ENCODE measurements around the gene VSIG2. TPM values are rescaled to one million over a fixed set of nuclear protein-coding genes. Genes with fewer than 3 reads are reported as not detected.

The VSIG2 gene
- total and polyA plus RNA-seq, 2 experiments from 2014 or later: 22.9 to 34.3 TPM

DNA sequence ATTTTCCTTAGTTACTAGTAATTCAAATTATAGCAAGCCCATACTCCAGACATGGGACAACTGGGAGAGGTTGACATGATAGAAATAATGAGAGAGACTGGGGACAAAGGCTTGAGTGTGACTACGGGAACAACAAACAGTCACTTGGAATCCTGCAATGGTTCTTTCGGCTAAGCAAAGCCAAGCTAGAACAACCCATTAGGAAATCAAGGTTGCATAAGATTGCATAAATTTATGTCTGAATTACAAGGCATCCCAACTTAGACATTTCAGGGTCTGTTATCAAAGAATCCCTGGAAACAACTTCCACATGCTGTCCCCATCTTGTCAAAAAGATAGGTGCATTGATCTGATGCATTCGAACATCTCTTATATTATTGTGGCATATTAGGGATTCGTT lies 22.5 kb downstream of the VSIG2 start:
- peaks cover 5% of the 10 kb centered on the region for H3K4me1 ChIP-seq (ENCODE audit: insufficient read depth)
- H3K9me3 ChIP-seq (ENCODE audit: low read depth): no peaks in the 10 kb centered on the region
- no peaks in the 10 kb centered on the region for H3K9me2 ChIP-seq (replicated peaks; ENCODE audit: insufficient read depth)
- 90% methylated on average over 4 of the region's 4 CpGs for WGBS (ENCODE audit: low lambda C conversion rate, missing lambda C conversion rate)
- no peaks in the 10 kb centered on the region for H4K20me1 ChIP-seq (ENCODE audit: insufficient read depth, poor library complexity, severe bottlenecking)
- TF ChIP-seq EZH2phosphoT487 (IDR thresholded peaks at IDR 0.05; ENCODE audit: low read depth, severe bottlenecking, unreplicated experiment): no peak
- no peak for DNase-seq (ENCODE audit: low spot score)
- H3K4me3 ChIP-seq: no peak overlapping the region
- H3K4me2 ChIP-seq: no peak overlapping the region
- H3K79me2 ChIP-seq: no peaks in the 10 kb centered on the region
- H3K36me3 ChIP-seq (replicated peaks; ENCODE audit: insufficient read depth, low read depth): no peaks in the 10 kb centered on the region
- H3K27me3 ChIP-seq: peaks cover 6% of the 10 kb centered on the region
- H2AFZ ChIP-seq: no peak overlapping the region
- H3K27ac ChIP-seq: no peak overlapping the region

DNA sequence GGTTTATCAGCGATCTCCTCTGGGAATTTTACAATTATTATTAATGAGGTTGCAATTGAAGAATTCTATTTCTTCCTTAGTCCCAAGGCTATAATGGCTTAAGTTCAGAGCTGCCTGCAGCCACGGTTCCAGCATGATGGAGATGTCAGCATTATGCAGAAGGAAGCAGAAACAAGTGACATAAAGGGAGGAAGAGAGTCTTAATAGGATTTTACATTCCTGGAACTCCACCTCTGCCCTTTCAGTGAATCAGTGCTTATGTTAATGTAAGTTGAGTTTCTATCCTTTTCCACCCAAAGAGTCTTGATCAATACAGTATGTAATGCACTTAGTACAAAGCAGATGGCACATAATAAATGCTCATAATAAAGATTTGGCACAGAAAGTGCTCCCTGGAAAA lies 23.9 kb downstream of the VSIG2 start:
- H2AFZ ChIP-seq: no peak overlapping the region
- H3K36me3 ChIP-seq (replicated peaks; ENCODE audit: insufficient read depth, low read depth): no peaks in the 10 kb centered on the region
- no peaks in the 10 kb centered on the region for H3K9me2 ChIP-seq (replicated peaks; ENCODE audit: insufficient read depth)
- H3K27ac ChIP-seq: no peak overlapping the region
- 82% methylated on average over 2 of the region's 2 CpGs for WGBS (ENCODE audit: low lambda C conversion rate, missing lambda C conversion rate)
- peaks cover 19% of the 10 kb centered on the region for H3K27me3 ChIP-seq
- no peak overlapping the region for H3K4me2 ChIP-seq
- H3K4me3 ChIP-seq: no peak overlapping the region
- no peaks in the 10 kb centered on the region for H4K20me1 ChIP-seq (ENCODE audit: insufficient read depth, poor library complexity, severe bottlenecking)
- TF ChIP-seq EZH2phosphoT487 (IDR thresholded peaks at IDR 0.05; ENCODE audit: low read depth, severe bottlenecking, unreplicated experiment): no peak
- no peak for TF ChIP-seq EZH2 (IDR thresholded peaks at IDR 0.05; ENCODE audit: borderline replicate concordance)
- TF ChIP-seq, protein P1, sequence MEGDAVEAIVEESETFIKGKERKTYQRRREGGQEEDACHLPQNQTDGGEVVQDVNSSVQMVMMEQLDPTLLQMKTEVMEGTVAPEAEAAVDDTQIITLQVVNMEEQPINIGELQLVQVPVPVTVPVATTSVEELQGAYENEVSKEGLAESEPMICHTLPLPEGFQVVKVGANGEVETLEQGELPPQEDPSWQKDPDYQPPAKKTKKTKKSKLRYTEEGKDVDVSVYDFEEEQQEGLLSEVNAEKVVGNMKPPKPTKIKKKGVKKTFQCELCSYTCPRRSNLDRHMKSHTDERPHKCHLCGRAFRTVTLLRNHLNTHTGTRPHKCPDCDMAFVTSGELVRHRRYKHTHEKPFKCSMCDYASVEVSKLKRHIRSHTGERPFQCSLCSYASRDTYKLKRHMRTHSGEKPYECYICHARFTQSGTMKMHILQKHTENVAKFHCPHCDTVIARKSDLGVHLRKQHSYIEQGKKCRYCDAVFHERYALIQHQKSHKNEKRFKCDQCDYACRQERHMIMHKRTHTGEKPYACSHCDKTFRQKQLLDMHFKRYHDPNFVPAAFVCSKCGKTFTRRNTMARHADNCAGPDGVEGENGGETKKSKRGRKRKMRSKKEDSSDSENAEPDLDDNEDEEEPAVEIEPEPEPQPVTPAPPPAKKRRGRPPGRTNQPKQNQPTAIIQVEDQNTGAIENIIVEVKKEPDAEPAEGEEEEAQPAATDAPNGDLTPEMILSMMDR (IDR thresholded peaks at IDR 0.05; ENCODE audit: poor library complexity): no peak
- peaks cover 5% of the 10 kb centered on the region for H3K4me1 ChIP-seq (ENCODE audit: insufficient read depth)
- no peaks in the 10 kb centered on the region for H3K79me2 ChIP-seq
- H3K9me3 ChIP-seq (ENCODE audit: low read depth): no peaks in the 10 kb centered on the region
- DNase-seq (ENCODE audit: low spot score): no peak

DNA sequence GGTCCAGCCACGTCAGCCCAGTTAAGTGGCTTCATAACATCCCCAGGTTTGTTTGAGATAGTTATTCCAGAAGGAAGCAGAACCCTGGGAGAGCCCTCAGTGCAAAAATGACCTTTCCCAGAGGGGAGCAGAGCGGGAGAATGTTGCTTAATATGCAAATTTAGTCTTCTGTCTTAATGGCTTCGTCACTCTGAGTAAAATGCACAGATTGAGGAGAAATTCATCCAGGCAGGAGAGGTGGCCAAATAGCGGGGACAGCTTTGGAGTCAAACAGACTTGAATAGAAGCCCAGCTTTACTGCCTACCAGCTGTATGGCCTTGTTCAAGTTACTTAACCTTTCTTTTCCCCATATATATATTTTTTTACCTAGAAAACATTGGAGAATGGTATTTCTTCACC lies 24.6 kb downstream of the VSIG2 start:
- 80% methylated on average over 4 of the region's 4 CpGs for WGBS (ENCODE audit: low lambda C conversion rate, missing lambda C conversion rate)

DNA sequence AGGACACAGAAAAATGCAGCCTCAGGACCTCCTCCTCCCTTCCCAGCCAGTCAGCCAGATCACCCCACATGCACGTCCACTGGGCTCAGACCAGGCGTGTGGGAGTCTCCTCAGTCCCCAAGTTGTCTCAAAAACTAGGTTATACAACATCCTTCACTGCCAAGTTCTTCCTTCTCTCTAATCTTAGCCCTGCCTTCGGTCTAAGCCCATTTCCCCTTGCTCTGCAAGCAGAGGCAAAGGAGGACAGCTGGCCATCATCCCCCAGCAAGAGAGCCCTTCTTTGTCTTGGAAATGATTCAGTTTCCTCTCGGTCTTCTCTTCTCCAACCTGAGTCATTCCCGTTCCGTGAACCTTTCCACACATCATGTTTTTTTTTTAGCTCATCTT lies 26.3 kb downstream of the VSIG2 start:
- 60% methylated on average over 6 of the region's 6 CpGs for WGBS (ENCODE audit: low lambda C conversion rate, missing lambda C conversion rate)
- Histone ChIP-seq H3K4me3 (no peak overlapping the region), H3K4me1 (ENCODE audit: insufficient read depth) (peaks cover 5% of the 10 kb centered on the region), H3K9me3 (ENCODE audit: low read depth) (no peaks in the 10 kb centered on the region), H3K36me3 (replicated peaks; ENCODE audit: insufficient read depth, low read depth) (no peaks in the 10 kb centered on the region), H3K79me2 (no peaks in the 10 kb centered on the region), H3K27ac (no peak overlapping the region), H4K20me1 (ENCODE audit: insufficient read depth, poor library complexity, severe bottlenecking) (no peaks in the 10 kb centered on the region), H3K4me2 (no peak overlapping the region), H3K27me3 (peaks cover 42% of the 10 kb centered on the region), H2AFZ (no peak overlapping the region), H3K9me2 (replicated peaks; ENCODE audit: insufficient read depth) (no peaks in the 10 kb centered on the region)
- no peak for DNase-seq (ENCODE audit: low spot score)
- no peak for TF ChIP-seq EZH2 (IDR thresholded peaks at IDR 0.05; ENCODE audit: borderline replicate concordance)

More for the DNA sequence above, 24.6 kb downstream of the VSIG2 start:
- TF ChIP-seq, protein P1 (IDR thresholded peaks at IDR 0.05; ENCODE audit: poor library complexity): no peak
- TF ChIP-seq EZH2phosphoT487 (IDR thresholded peaks at IDR 0.05; ENCODE audit: low read depth, severe bottlenecking, unreplicated experiment): no peak
- TF ChIP-seq EZH2 (IDR thresholded peaks at IDR 0.05; ENCODE audit: borderline replicate concordance): no peak
- no peaks in the 10 kb centered on the region for H3K36me3 ChIP-seq (replicated peaks; ENCODE audit: insufficient read depth, low read depth)
- peaks cover 25% of the 10 kb centered on the region for H3K27me3 ChIP-seq
- H3K4me1 ChIP-seq (ENCODE audit: insufficient read depth): peaks cover 5% of the 10 kb centered on the region
- no peaks in the 10 kb centered on the region for H3K9me2 ChIP-seq (replicated peaks; ENCODE audit: insufficient read depth)
- H3K27ac ChIP-seq: no peak overlapping the region
- no peak for DNase-seq (ENCODE audit: low spot score)
- H3K9me3 ChIP-seq (ENCODE audit: low read depth): no peaks in the 10 kb centered on the region
- H4K20me1 ChIP-seq (ENCODE audit: insufficient read depth, poor library complexity, severe bottlenecking): no peaks in the 10 kb centered on the region
- H3K79me2 ChIP-seq: no peaks in the 10 kb centered on the region
- H2AFZ ChIP-seq: no peak overlapping the region
- H3K4me3 ChIP-seq: no peak overlapping the region
- H3K4me2 ChIP-seq: no peak overlapping the region

All from hepatocyte (in vitro differentiated cells).